Keratinocyte (primary cell): ENCODE data around the gene XPA. TPM values are rescaled to one million over a fixed set of nuclear protein-coding genes. Genes with fewer than 3 reads are reported as not detected.

Experiments
- DNase-seq: peaks from one replicate; pipeline ENCODE4 v3.0.0-alpha.2; 2011; ENCODE audit warnings: low read depth, missing footprints, low spot score
- FAIRE-seq: peaks from 2 replicates; lab custom pipeline; 2011; peaks lifted over from hg19 to GRCh38; lab: Jason Lieb, UNC
- H2AFZ ChIP-seq: 2 replicates; pipeline ENCODE4 v1.6.0; 2012; ENCODE audit warnings: low read length, control low read depth, inconsistent platforms; ENCODE audit not compliant: control insufficient read depth
- H3K27ac ChIP-seq: 2 replicates; pipeline ENCODE4 v1.5.1; 2011; ENCODE audit warnings: low read length; ENCODE audit not compliant: control insufficient read depth, insufficient read depth
- H3K27me3 ChIP-seq: 3 replicates; pipeline ENCODE4 v1.6.0; 2011; ENCODE audit warnings: low read length; ENCODE audit not compliant: control insufficient read depth, insufficient read depth; ENCODE audit errors: extremely low read depth
- H3K36me3 ChIP-seq, 2 experiments: 2 replicates in 1 of 2; 3 replicates in 1 of 2; pipeline ENCODE4 v1.5.1; 2011; ENCODE audit warnings: low read length in 2 of 2, mild to moderate bottlenecking in 1 of 2; ENCODE audit not compliant: control insufficient read depth in 2 of 2, insufficient read depth in 2 of 2; ENCODE audit errors: extremely low read depth in 1 of 2
- H3K4me1 ChIP-seq: 3 replicates; pipeline ENCODE4 v1.5.1; 2011; ENCODE audit warnings: low read length; ENCODE audit not compliant: control insufficient read depth, insufficient read depth; ENCODE audit errors: extremely low read depth
- H3K4me2 ChIP-seq: 3 replicates; pipeline ENCODE4 v1.6.0; 2011; ENCODE audit warnings: low read depth, low read length; ENCODE audit not compliant: control insufficient read depth, insufficient read depth; ENCODE audit errors: extremely low read depth
- H3K4me3 ChIP-seq, 3 experiments: fragments of 200-600 bp in 1 of 3; sonication (generic) in 1 of 3; 2 replicates in 2 of 3; 3 replicates in 1 of 3; pipeline ENCODE4 v1.5.1; 2011 to 2016; ENCODE audit warnings: low read length in 3 of 3, mild to moderate bottlenecking in 3 of 3, control low read depth in 2 of 3, inconsistent platforms in 1 of 3, low read depth in 1 of 3, mixed read lengths in 1 of 3, mixed run types in 1 of 3, moderate library complexity in 1 of 3; ENCODE audit not compliant: control insufficient read depth in 2 of 3, insufficient read depth in 2 of 3; ENCODE audit errors: extremely low read depth in 1 of 3
- H3K79me2 ChIP-seq: 2 replicates; pipeline ENCODE4 v1.6.0; 2012; ENCODE audit warnings: low read length; ENCODE audit not compliant: control insufficient read depth, insufficient read depth
- H3K9ac ChIP-seq: 3 replicates; pipeline ENCODE4 v1.6.0; 2011; ENCODE audit warnings: low read length; ENCODE audit not compliant: control insufficient read depth, insufficient read depth; ENCODE audit errors: extremely low read depth
- H3K9me1 ChIP-seq: 3 replicates; pipeline ENCODE4 v1.6.0; 2011; ENCODE audit warnings: low read length; ENCODE audit not compliant: control insufficient read depth, insufficient read depth; ENCODE audit errors: extremely low read depth
- H3K9me3 ChIP-seq: 2 replicates; pipeline ENCODE4 v1.5.1; 2012; ENCODE audit warnings: low read depth, low read length; ENCODE audit not compliant: control insufficient read depth
- H4K20me1 ChIP-seq: 3 replicates; pipeline ENCODE4 v1.6.0; 2011; ENCODE audit warnings: low read length; ENCODE audit not compliant: control insufficient read depth, insufficient read depth; ENCODE audit errors: extremely low read depth
- EZH2 ChIP-seq: IDR thresholded peaks from one replicate; pipeline ENCODE4 v1.6.1; 2012; ENCODE audit warnings: inconsistent platforms, mild to moderate bottlenecking, low read length, moderate library complexity
- dilution Hi-C: fragments of 300-500 bp; cut with MboI; formaldehyde crosslinking; loops from one replicate; pipeline ENCODE4 v1.7.0; 2020; ENCODE audit warnings: low sequenced_read_pairs; ENCODE audit not compliant: extremely low pct_ligation_motif_present
- polyA plus RNA-seq, 5 experiments: library from polyadenylated mRNA; depleted of rRNA in 3 of 5; stranded (reverse) in 3 of 5; stranded (forward) in 1 of 5; unstranded in 1 of 5; fragments of >200 nt; gene quantifications; 1 replicate in 1 of 5; 2 replicates in 3 of 5; 3 replicates in 1 of 5; pipeline versions ENCODE4 v1.2.1 to v1.2.3, GENCODE V29; 2011 to 2012; ENCODE audit warnings: missing spikeins in 2 of 5, low read depth in 1 of 5, low replicate concordance in 1 of 5
- TF ChIP-seq, protein P1 (sequence below), 3 experiments: IDR thresholded peaks in 1 of 3; conservative IDR thresholded peaks in 1 of 3; optimal IDR thresholded peaks in 1 of 3; 2 replicates in 2 of 3; 3 replicates in 1 of 3; pipeline versions ENCODE3 to v1.5.1; 2011; ENCODE audit warnings: low read length in 3 of 3, mild to moderate bottlenecking in 3 of 3, moderate library complexity in 2 of 3, control low read depth in 1 of 3, inconsistent platforms in 1 of 3; ENCODE audit not compliant: insufficient read depth in 2 of 3; ENCODE audit errors: extremely low read depth in 1 of 3

XPA gene
- polyA plus RNA-seq, 1 donor (not counting 4 experiments of a cell fraction or from before 2014, with no cell fraction given) = 4.1 TPM

DNA sequence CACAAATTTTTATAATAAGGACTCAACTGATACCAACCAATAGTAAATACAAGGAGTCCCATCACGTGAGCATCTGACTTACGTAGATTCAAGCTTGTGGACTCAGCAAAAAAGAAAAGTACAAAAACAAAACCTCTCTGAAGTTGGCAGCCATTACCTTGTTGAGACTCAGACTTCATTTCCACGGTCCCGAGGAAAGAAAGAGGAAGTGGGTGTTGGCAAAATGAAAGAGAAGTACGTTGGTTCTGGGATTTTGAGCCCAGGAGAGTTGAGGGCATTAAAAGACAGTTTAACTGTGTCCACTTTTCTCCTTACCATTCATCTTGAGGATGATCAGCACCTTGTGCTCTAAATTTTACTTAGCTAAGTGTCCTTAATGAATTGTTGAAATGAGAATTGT lies 36.8 kb downstream of the XPA start:
- no peak overlapping the region for H3K27ac ChIP-seq

DNA sequence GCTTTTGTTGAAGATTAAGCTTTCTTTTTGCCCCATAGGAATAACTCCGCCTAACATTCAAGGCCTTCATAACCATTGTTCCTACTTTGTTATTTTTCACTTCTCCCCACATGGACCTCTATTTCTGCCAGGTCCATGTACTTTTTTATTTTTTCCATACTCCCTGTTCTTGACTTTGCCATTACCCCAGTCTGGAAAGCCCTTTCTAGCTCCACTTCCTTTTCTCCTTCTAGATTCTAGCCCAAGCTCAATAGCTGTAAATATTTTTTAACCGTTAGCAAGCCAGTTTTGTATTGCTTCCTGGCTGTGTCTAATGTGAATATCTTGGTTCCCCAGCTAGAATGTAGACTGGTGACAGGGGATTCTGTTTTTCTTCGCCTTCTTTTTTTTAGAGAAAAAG lies 37.4 kb downstream of the XPA start:
- TF ChIP-seq, protein P1, sequence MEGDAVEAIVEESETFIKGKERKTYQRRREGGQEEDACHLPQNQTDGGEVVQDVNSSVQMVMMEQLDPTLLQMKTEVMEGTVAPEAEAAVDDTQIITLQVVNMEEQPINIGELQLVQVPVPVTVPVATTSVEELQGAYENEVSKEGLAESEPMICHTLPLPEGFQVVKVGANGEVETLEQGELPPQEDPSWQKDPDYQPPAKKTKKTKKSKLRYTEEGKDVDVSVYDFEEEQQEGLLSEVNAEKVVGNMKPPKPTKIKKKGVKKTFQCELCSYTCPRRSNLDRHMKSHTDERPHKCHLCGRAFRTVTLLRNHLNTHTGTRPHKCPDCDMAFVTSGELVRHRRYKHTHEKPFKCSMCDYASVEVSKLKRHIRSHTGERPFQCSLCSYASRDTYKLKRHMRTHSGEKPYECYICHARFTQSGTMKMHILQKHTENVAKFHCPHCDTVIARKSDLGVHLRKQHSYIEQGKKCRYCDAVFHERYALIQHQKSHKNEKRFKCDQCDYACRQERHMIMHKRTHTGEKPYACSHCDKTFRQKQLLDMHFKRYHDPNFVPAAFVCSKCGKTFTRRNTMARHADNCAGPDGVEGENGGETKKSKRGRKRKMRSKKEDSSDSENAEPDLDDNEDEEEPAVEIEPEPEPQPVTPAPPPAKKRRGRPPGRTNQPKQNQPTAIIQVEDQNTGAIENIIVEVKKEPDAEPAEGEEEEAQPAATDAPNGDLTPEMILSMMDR (optimal IDR thresholded peaks at IDR 0.05 in 1 of 3, IDR thresholded peaks at IDR 0.05 in 1 of 3, conservative IDR thresholded peaks at IDR 0.05 in 1 of 3; ENCODE audit: extremely low read depth in 1 of 3, insufficient read depth in 2 of 3, low read length in 3 of 3) = no peak
- TF ChIP-seq EZH2 = no peak
- Histone ChIP-seq H3K27ac (no peak overlapping the region), H3K9me1 (no peaks in the 10 kb centered on the region), H3K9ac (no peak overlapping the region), H3K4me3 (no peak overlapping the region), H3K9me3 (no peaks in the 10 kb centered on the region), H4K20me1 (no peaks in the 10 kb centered on the region), H3K36me3 (peaks cover 23 to 44% of the 10 kb centered on the region in 2 experiments), H3K79me2 (no peaks in the 10 kb centered on the region), H3K27me3 (no peaks in the 10 kb centered on the region), H2AFZ (no peak overlapping the region), H3K4me2 (no peak overlapping the region), H3K4me1 (no peaks in the 10 kb centered on the region)
- dilution Hi-C loops = no loop called here
- FAIRE-seq (no peak), DNase-seq (no peak)

More for the DNA sequence above, 36.8 kb downstream of the XPA start:
- dilution Hi-C loops = no loop called here
- H3K36me3 ChIP-seq = peaks cover 26 to 44% of the 10 kb centered on the region in 2 experiments
- no peaks in the 10 kb centered on the region for H3K79me2 ChIP-seq
- DNase-seq = no peak
- H3K9ac ChIP-seq = no peak overlapping the region
- H3K9me3 ChIP-seq = no peaks in the 10 kb centered on the region
- no peak overlapping the region for H3K4me3 ChIP-seq
- H3K4me1 ChIP-seq = no peaks in the 10 kb centered on the region
- no peak overlapping the region for H3K4me2 ChIP-seq
- H3K9me1 ChIP-seq = no peaks in the 10 kb centered on the region
- H3K27me3 ChIP-seq = no peaks in the 10 kb centered on the region
- H2AFZ ChIP-seq = no peak overlapping the region
- H4K20me1 ChIP-seq = no peaks in the 10 kb centered on the region
- no peak for FAIRE-seq
- TF ChIP-seq EZH2 = no peak
- TF ChIP-seq, protein P1 (optimal IDR thresholded peaks at IDR 0.05 in 1 of 3, IDR thresholded peaks at IDR 0.05 in 1 of 3, conservative IDR thresholded peaks at IDR 0.05 in 1 of 3; ENCODE audit: extremely low read depth in 1 of 3, insufficient read depth in 2 of 3, low read length in 3 of 3) = no peak
